HCT116 (cell line): ENCODE results near the gene GSTO2.

Experiments
- CBX3 ChIP-seq: IDR thresholded peaks from 2 replicates; pipeline ENCODE4 v1.6.1; 2012; ENCODE audit warnings: low read depth
- CEBPB ChIP-seq: IDR thresholded peaks from 2 replicates; pipeline ENCODE4 v1.6.1; 2012; ENCODE audit warnings: low read depth
- CTCF ChIP-seq, 3 experiments: fragments of 200-600 bp in 1 of 3; sonication (generic) in 1 of 3; IDR thresholded peaks in 2 of 3; conservative IDR thresholded peaks in 1 of 3; 2 replicates each; pipeline ENCODE4 v1.5.1; 2012 to 2017; ENCODE audit warnings: low read depth in 2 of 3, low read length in 2 of 3, antibody characterized with exemption in 1 of 3, borderline replicate concordance in 1 of 3, control low read depth in 1 of 3, mild to moderate bottlenecking in 1 of 3, mixed read lengths in 1 of 3, mixed run types in 1 of 3, moderate library complexity in 1 of 3; ENCODE audit not compliant: insufficient read depth in 1 of 3
- EZH2 ChIP-seq: fragments of 200-600 bp; sonication (generic); IDR thresholded peaks from 2 replicates; pipeline ENCODE4 v1.6.1; 2017; ENCODE audit warnings: antibody characterized with exemption, mixed run types
- FOSL1 ChIP-seq: IDR thresholded peaks from 2 replicates; pipeline ENCODE4 v1.6.1; 2012; ENCODE audit warnings: low read depth
- MAX ChIP-seq: IDR thresholded peaks from 2 replicates; pipeline ENCODE4 v1.6.1; 2012
- POLR2A ChIP-seq: IDR thresholded peaks from 2 replicates; pipeline ENCODE4 v1.7.0; 2011; ENCODE audit warnings: borderline replicate concordance; ENCODE audit not compliant: insufficient read depth, insufficient read length; ENCODE audit errors: extremely low read depth
- POLR2AphosphoS5 ChIP-seq: IDR thresholded peaks from 2 replicates; pipeline ENCODE4 v1.6.1; 2011; ENCODE audit warnings: mild to moderate bottlenecking, low read depth, low read length, moderate library complexity

- TF ChIP-seq CTCF (IDR thresholded peaks at IDR 0.05 in 2 of 3, conservative IDR thresholded peaks at IDR 0.05 in 1 of 3; ENCODE audit: borderline replicate concordance in 1 of 3, insufficient read depth in 1 of 3, low read depth in 2 of 3, low read length in 2 of 3) (no peak), POLR2AphosphoS5 (no peak), FOSL1 (no peak), CEBPB (no peak), EZH2 (no peak), POLR2A (no peak), CBX3 (no peak), MAX (no peak)
Measured at GRCh38 chr10:104253106-104253505, 15.9 kb upstream of the GSTO2 start.
